ENCODE measurements around the gene ZMYND15.

DNA sequence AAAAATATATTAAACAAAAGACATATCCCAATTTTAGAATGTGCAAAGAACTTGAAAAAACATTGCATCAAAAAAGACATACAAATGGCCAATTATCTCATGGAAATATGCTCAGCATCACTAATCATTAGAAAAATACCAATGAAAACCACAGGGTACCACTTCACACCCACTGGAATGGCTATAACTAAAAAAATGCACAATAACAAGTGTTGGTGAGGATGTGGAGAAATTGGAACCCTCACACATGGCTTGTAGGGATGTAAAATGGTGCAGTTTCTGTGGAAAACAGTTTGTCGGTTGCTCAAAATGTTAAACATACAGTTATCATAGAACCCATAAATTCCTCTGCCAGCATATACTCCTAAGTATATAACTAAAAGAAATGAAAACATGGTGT, 55.5 kb downstream of the ZMYND15 start:
- TF ChIP-seq POLR2A (IDR thresholded peaks at IDR 0.05): no peak
- TF ChIP-seq EP300 (IDR thresholded peaks at IDR 0.05): no peak
- TF ChIP-seq CTCF (IDR thresholded peaks at IDR 0.05): no peak
